ENCODE data around the gene HOMEZ.

HOMEZ gene

DNA sequence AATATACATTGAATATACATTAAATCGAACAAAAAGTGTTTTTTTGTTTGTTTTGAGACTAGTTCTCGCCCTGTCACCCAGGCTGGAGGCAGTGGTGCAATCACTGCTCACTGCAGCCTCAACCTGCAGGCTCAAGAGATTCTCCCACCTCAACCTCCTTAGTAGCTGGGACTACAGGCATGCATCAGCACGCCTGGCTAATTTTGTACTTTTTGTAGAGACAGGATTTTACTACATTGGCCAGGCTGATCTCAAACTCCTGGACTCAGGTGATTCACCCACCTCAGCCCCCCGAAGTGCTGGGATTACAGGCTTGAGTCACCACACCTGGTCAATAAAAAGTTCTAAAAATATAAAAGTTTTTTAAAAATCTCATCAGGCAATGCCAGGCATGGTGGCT is 58.4 kb downstream of the HOMEZ start:
- no peak for TF ChIP-seq EGR1 (IDR thresholded peaks at IDR 0.05)
- no peak for TF ChIP-seq ZBTB7A (IDR thresholded peaks at IDR 0.05; ENCODE audit: low read depth)
- no peak for TF ChIP-seq RAD21 (IDR thresholded peaks at IDR 0.05; ENCODE audit: low read depth)
- TF ChIP-seq EP300 (IDR thresholded peaks at IDR 0.05; ENCODE audit: borderline replicate concordance) = no peak
- no peak for TF ChIP-seq CREB1 (IDR thresholded peaks at IDR 0.05; ENCODE audit: low read depth)
- no peak for TF ChIP-seq TEAD4 (IDR thresholded peaks at IDR 0.05)
- no peak for TF ChIP-seq YY1 (IDR thresholded peaks at IDR 0.05; ENCODE audit: low read depth)
- TF ChIP-seq, protein P1, sequence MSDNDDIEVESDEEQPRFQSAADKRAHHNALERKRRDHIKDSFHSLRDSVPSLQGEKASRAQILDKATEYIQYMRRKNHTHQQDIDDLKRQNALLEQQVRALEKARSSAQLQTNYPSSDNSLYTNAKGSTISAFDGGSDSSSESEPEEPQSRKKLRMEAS (IDR thresholded peaks at IDR 0.05) = no peak
- TF ChIP-seq, protein P2, sequence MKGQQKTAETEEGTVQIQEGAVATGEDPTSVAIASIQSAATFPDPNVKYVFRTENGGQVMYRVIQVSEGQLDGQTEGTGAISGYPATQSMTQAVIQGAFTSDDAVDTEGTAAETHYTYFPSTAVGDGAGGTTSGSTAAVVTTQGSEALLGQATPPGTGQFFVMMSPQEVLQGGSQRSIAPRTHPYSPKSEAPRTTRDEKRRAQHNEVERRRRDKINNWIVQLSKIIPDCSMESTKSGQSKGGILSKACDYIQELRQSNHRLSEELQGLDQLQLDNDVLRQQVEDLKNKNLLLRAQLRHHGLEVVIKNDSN (IDR thresholded peaks at IDR 0.05) = no peak
- no peak for TF ChIP-seq TCF12 (IDR thresholded peaks at IDR 0.05; ENCODE audit: low read depth)
- no peak for TF ChIP-seq FOXM1 (IDR thresholded peaks at IDR 0.05; ENCODE audit: borderline replicate concordance, low read depth)
- TF ChIP-seq NFIC (IDR thresholded peaks at IDR 0.05) = no peak
